SJSA1 (cell line): ENCODE measurements around the gene QRICH1. TPM values are rescaled to one million over a fixed set of nuclear protein-coding genes. Genes with fewer than 3 reads are reported as not detected.
A peak's percentile ranks its signal among the peaks of the same experiment; 100 is the strongest.

Experiments
- DNase-seq, 2 experiments: peaks; one replicate each; pipeline ENCODE4 v3.0.0-alpha.2; 2015 to 2020; ENCODE audit warnings: low spot score in 2 of 2, low read depth in 1 of 2
- H3K27ac ChIP-seq: fragments of 250-450 bp; sonication (Bioruptor Pico); 2 replicates; pipeline ENCODE4 v1.5.1; 2020; ENCODE audit warnings: mild to moderate bottlenecking, moderate library complexity
- H3K27me3 ChIP-seq: fragments of 250-450 bp; sonication (Bioruptor Pico); replicated peaks from 2 replicates; pipeline ENCODE4 v1.5.1; 2020; ENCODE audit warnings: mild to moderate bottlenecking, moderate library complexity
- H3K36me3 ChIP-seq: fragments of 250-450 bp; sonication (Bioruptor Pico); 2 replicates; pipeline ENCODE4 v1.5.1; 2020; ENCODE audit warnings: mild to moderate bottlenecking
- H3K4me1 ChIP-seq: fragments of 250-450 bp; sonication (Bioruptor Pico); replicated peaks from 2 replicates; pipeline ENCODE4 v1.6.1; 2021; ENCODE audit warnings: mild to moderate bottlenecking
- H3K4me3 ChIP-seq: fragments of 250-450 bp; sonication (Bioruptor Pico); 2 replicates; pipeline ENCODE4 v1.5.1; 2020; ENCODE audit warnings: mild to moderate bottlenecking
- H3K9me3 ChIP-seq: fragments of 250-450 bp; sonication (Bioruptor Pico); replicated peaks from 2 replicates; pipeline ENCODE4 v1.5.1; 2020; ENCODE audit warnings: mild to moderate bottlenecking
- total RNA-seq: library from RNA; depleted of rRNA; stranded (reverse); fragments of >200 nt; shearing (Covaris generic); gene quantifications from 2 replicates; pipeline ENCODE4 v1.2.3, GENCODE V29; 2014

The QRICH1 gene
- total RNA-seq, 1 experiment from 2014 or later = 77.3 TPM

GRCh38 chr3:49035281-49035680 lies 58.6 kb downstream of the QRICH1 start:
- Histone ChIP-seq H3K9me3 (no peaks in the 10 kb centered on the region), H3K27me3 (no peaks in the 10 kb centered on the region), H3K36me3 (peaks cover 54% of the 10 kb centered on the region), H3K4me3 (no peak overlapping the region), H3K27ac (no peak overlapping the region), H3K4me1 (no peaks in the 10 kb centered on the region)
- no peak for DNase-seq

GRCh38 chr3:49034650-49035049 lies 59.2 kb downstream of the QRICH1 start:
- Histone ChIP-seq H3K9me3 (no peaks in the 10 kb centered on the region), H3K4me1 (peaks cover under 1% of the 10 kb centered on the region), H3K4me3 (no peak overlapping the region), H3K36me3 (peaks cover 59% of the 10 kb centered on the region), H3K27ac (no peak overlapping the region), H3K27me3 (no peaks in the 10 kb centered on the region)
- no peak for DNase-seq

GRCh38 chr3:49032646-49033304 lies 61.1 kb downstream of the QRICH1 start:
- Histone ChIP-seq H3K4me3 (no peak overlapping the region), H3K27ac (no peak overlapping the region), H3K27me3 (no peaks in the 10 kb centered on the region), H3K9me3 (no peaks in the 10 kb centered on the region), H3K4me1 (peaks cover 17% of the 10 kb centered on the region), H3K36me3 (peaks cover 66% of the 10 kb centered on the region)
- DNase-seq = no peak

- Histone ChIP-seq H3K27me3 (no peaks in the 10 kb centered on the region), H3K4me3 (no peak overlapping the region), H3K36me3 (peaks cover 87% of the 10 kb centered on the region), H3K9me3 (no peaks in the 10 kb centered on the region), H3K27ac (no peak overlapping the region), H3K4me1 (peaks cover 21% of the 10 kb centered on the region)
- no peak for DNase-seq
Observed at GRCh38 chr3:49030321-49030720, 63.5 kb downstream of the QRICH1 start.

- no peak for DNase-seq
- Histone ChIP-seq H3K4me1 (peaks cover 21% of the 10 kb centered on the region), H3K27ac (no peak overlapping the region), H3K4me3 (peak overlapping the region; percentile 48), H3K9me3 (no peaks in the 10 kb centered on the region), H3K36me3 (peaks cover 87% of the 10 kb centered on the region), H3K27me3 (no peaks in the 10 kb centered on the region)
Observed at GRCh38 chr3:49029563-49029884, 64.3 kb downstream of the QRICH1 start.

- Histone ChIP-seq H3K27me3 (no peaks in the 10 kb centered on the region), H3K4me3 (peak within 1 kb of the TSS; percentile 48), H3K9me3 (no peaks in the 10 kb centered on the region), H3K4me1 (peaks cover 21% of the 10 kb centered on the region), H3K27ac (peak within 1 kb of the TSS; percentile 63), H3K36me3 (peaks cover 91% of the 10 kb centered on the region)
- DNase-seq = peak; percentile 84 to 88
Observed at GRCh38 chr3:49028673-49029562, 65.0 kb downstream of the QRICH1 start, which contains the start of gene IMPDH2. IMPDH2 (minus strand) TSS chr3:49029398; CDS start chr3:49029350, 48 bp downstream.

GRCh38 chr3:49028298-49028672 lies 65.6 kb downstream of the QRICH1 start:
- DNase-seq = no peak
- peaks cover 93% of the 10 kb centered on the region for H3K36me3 ChIP-seq
- H3K9me3 ChIP-seq = no peaks in the 10 kb centered on the region
- peak overlapping the region; percentile 48 for H3K4me3 ChIP-seq
- H3K27ac ChIP-seq = 0 out of 2 replicates have a peak overlapping the region, but pooled peaks have one; percentile 63
- no peaks in the 10 kb centered on the region for H3K27me3 ChIP-seq
- H3K4me1 ChIP-seq = peaks cover 21% of the 10 kb centered on the region

- Histone ChIP-seq H3K27ac (no peak overlapping the region), H3K4me1 (peaks cover 27% of the 10 kb centered on the region), H3K4me3 (no peak overlapping the region), H3K27me3 (no peaks in the 10 kb centered on the region), H3K9me3 (no peaks in the 10 kb centered on the region), H3K36me3 (peaks cover 93% of the 10 kb centered on the region)
- no peak for DNase-seq
Observed at GRCh38 chr3:49027634-49028033, 66.2 kb downstream of the QRICH1 start.

- no peak for DNase-seq
- Histone ChIP-seq H3K27me3 (no peaks in the 10 kb centered on the region), H3K4me3 (no peak overlapping the region), H3K4me1 (peaks cover 28% of the 10 kb centered on the region), H3K36me3 (peaks cover 90% of the 10 kb centered on the region), H3K27ac (no peak overlapping the region), H3K9me3 (no peaks in the 10 kb centered on the region)
Observed at GRCh38 chr3:49026536-49026935, 67.3 kb downstream of the QRICH1 start.

- H3K27ac ChIP-seq = no peak overlapping the region
- H3K4me3 ChIP-seq = no peak overlapping the region
- no peak for DNase-seq
- peaks cover 87% of the 10 kb centered on the region for H3K36me3 ChIP-seq
- H3K27me3 ChIP-seq = no peaks in the 10 kb centered on the region
- peaks cover 28% of the 10 kb centered on the region for H3K4me1 ChIP-seq
- no peaks in the 10 kb centered on the region for H3K9me3 ChIP-seq
Observed at GRCh38 chr3:49025793-49026520, 67.9 kb downstream of the QRICH1 start.

- H3K4me1 ChIP-seq = peaks cover 28% of the 10 kb centered on the region
- no peak overlapping the region for H3K27ac ChIP-seq
- no peak for DNase-seq
- H3K27me3 ChIP-seq = no peaks in the 10 kb centered on the region
- H3K36me3 ChIP-seq = peaks cover 85% of the 10 kb centered on the region
- no peaks in the 10 kb centered on the region for H3K9me3 ChIP-seq
- H3K4me3 ChIP-seq = no peak overlapping the region
Observed at GRCh38 chr3:49025005-49025792, 68.7 kb downstream of the QRICH1 start.

GRCh38 chr3:49024449-49024848 lies 69.4 kb downstream of the QRICH1 start:
- Histone ChIP-seq H3K4me1 (peaks cover 32% of the 10 kb centered on the region), H3K36me3 (peaks cover 77% of the 10 kb centered on the region), H3K4me3 (no peak overlapping the region), H3K27me3 (no peaks in the 10 kb centered on the region), H3K27ac (no peak overlapping the region), H3K9me3 (no peaks in the 10 kb centered on the region)
- no peak for DNase-seq

- H3K4me3 ChIP-seq = no peak overlapping the region
- H3K9me3 ChIP-seq = no peaks in the 10 kb centered on the region
- H3K27me3 ChIP-seq = no peaks in the 10 kb centered on the region
- H3K27ac ChIP-seq = no peak overlapping the region
- H3K36me3 ChIP-seq = peaks cover 73% of the 10 kb centered on the region
- DNase-seq = no peak
- H3K4me1 ChIP-seq = peaks cover 32% of the 10 kb centered on the region
Observed at GRCh38 chr3:49023775-49024174, 70.1 kb downstream of the QRICH1 start.
